Muscle of leg (tissue), 11 donors: Measurements from ENCODE around the gene ANKRD11. TPM values are rescaled to one million over a fixed set of nuclear protein-coding genes. Genes with fewer than 3 reads are reported as not detected.
"Not testable (repeated sequence)": the region's sequence is repeated elsewhere in the genome, so short reads cannot be mapped to it uniquely, and the experiment has no call there.

Experiments used
- DNase-seq: peaks from one replicate; pipeline ENCODE4 v3.0.0; 2013
- H3K27ac ChIP-seq: one replicate; pipeline ENCODE4 v1.5.1; 2013; ENCODE audit warnings: mild to moderate bottlenecking, low read length, control low read depth
- H3K27me3 ChIP-seq: one replicate; pipeline ENCODE4 v1.6.1; 2013; ENCODE audit warnings: low read length; ENCODE audit not compliant: control insufficient read depth, insufficient read depth
- H3K36me3 ChIP-seq: one replicate; pipeline ENCODE4 v1.6.1; 2013; ENCODE audit warnings: low read length; ENCODE audit not compliant: control insufficient read depth, insufficient read depth
- H3K4me1 ChIP-seq: one replicate; pipeline ENCODE4 v1.6.1; 2013; ENCODE audit warnings: low read length; ENCODE audit not compliant: control insufficient read depth, insufficient read depth
- H3K4me3 ChIP-seq: one replicate; pipeline ENCODE4 v1.5.1; 2013; ENCODE audit warnings: low read length, control low read depth
- H3K9me3 ChIP-seq: replicated peaks from 2 replicates; pipeline ENCODE4 v1.6.1; 2013; ENCODE audit warnings: low read depth, low read length; ENCODE audit not compliant: control insufficient read depth
- WGBS: methylation state at CpG from one replicate; pipeline ENCODE4 v1.1.5; 2013; ENCODE audit warnings: missing lambda C conversion rate; ENCODE audit not compliant: insufficient coverage; 5-methylcytosine and 5-hydroxymethylcytosine counted together
- polyA plus RNA-seq, 8 donors: library from polyadenylated mRNA; unstranded; fragments of 120-200 nt; gene quantifications; one replicate each; pipeline versions ENCODE4 v1.2.1 to v1.2.3, GENCODE V29; 2013; ENCODE audit warnings: inconsistent platforms in 1 of 8, low replicate concordance in 1 of 8; ENCODE audit not compliant: insufficient read length in 8 of 8, insufficient read depth in 1 of 8
- total RNA-seq: library from RNA; stranded (reverse); fragments of 120-200 nt; gene quantifications from one replicate; pipeline ENCODE4 v1.2.4, GENCODE V29; 2013

ANKRD11 gene
- total and polyA plus RNA-seq, 9 donors, result 34.0 to 79.8 (median 63.6) TPM

DNA sequence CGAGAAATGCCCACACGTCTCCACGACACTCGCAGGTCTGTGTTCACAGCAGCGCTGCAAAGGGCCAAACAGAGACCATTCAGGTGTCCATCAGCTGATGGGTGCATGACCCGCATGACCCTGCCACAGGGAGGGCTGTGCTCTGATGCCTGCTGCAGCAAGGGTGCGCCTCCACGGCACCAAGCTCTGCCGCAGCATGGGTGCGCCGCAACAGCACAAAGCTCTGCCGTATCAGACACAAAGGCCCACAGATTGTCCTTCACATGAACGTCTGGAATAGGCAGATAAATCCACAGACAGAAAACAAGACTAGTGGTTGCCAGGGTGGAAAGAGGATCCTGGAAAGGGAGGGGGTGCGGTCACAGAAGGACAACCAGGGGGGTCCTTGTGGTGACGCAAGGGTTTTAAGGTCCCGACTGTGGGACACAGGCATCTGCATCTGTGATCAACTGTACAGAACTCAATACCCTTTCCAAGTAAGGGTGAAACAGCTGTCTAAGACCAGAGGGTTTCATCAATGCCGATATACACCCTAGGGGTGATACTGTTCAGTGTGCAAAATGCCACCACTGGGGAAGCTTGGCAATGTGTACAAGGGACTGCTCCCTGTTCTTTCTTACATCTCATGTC, 121.0 kb downstream of the ANKRD11 start:
- Histone ChIP-seq H3K36me3 (peaks cover 20% of the 10 kb centered on the region), H3K9me3 (no peaks in the 10 kb centered on the region), H3K4me3 (no peak overlapping the region), H3K27me3 (no peaks in the 10 kb centered on the region), H3K27ac (peak overlapping the region; percentile 55), H3K4me1 (peaks cover 77% of the 10 kb centered on the region)
- WGBS, result 97% methylated on average over 11 of the region's 17 CpGs
- DNase-seq, result no peak

DNA sequence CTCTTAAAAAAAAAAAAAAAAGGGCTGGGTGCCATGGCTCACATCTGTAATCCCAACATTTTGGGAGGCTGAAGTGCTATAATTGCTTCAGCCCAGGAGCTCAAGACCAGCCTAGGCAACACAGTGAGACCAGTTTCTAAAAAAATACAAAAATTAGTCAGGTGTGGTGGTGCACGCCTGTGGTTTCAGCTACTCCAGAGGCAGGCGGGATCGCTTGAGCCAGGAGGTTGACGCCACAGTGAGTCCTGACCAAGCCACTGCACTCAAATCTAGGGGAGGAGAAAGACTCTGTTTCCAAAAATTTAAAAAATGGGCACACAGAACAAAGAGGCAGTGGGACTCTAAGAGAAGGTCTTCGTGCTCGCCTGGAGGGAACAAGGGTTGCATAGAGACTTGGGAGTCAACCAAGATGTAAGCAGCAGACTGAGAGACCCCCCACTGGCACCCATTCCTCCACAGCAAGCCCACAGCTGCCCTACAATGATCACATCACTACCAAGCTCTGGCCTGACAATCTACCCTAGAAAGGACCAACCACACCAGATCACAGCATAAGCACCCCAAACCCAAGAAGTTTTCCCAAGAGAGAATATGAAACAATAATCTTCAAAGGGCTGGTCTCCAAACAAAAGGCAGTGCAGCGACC, 121.6 kb downstream of the ANKRD11 start:
- peak overlapping the region; percentile 55 for H3K27ac ChIP-seq
- peaks cover 20% of the 10 kb centered on the region for H3K36me3 ChIP-seq
- H3K4me1 ChIP-seq, result peaks cover 79% of the 10 kb centered on the region
- DNase-seq, result peak; percentile 44
- no peak overlapping the region for H3K4me3 ChIP-seq
- H3K27me3 ChIP-seq, result no peaks in the 10 kb centered on the region
- no peaks in the 10 kb centered on the region for H3K9me3 ChIP-seq
- WGBS, result 88% methylated on average over 6 of the region's 7 CpGs

DNA sequence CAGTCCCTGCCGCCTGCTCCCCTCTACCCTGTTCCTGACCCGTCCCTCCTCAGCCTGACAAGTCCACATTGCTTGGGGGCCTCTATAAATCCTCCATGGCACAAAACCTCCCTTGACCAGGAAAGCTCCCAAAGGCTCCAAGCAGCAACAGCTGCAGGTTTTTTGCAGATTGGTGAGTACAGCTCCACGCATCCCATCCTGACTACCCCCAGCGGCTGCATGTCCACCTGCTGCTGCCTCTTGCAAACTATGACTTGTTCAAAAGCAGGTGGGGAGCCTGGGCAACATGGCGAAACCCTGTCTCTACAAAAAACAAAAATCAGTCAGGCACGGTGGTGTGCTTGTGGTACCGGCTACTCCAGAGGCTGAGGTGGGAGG, 122.8 kb downstream of the ANKRD11 start:
- Histone ChIP-seq H3K27me3 (no peaks in the 10 kb centered on the region), H3K9me3 (no peaks in the 10 kb centered on the region), H3K27ac (peak overlapping the region; percentile 65), H3K4me1 (peaks cover 71% of the 10 kb centered on the region), H3K36me3 (peaks cover 17% of the 10 kb centered on the region), H3K4me3 (no peak overlapping the region)
- peak; percentile 56 for DNase-seq
- WGBS, result 93% methylated on average over 2 of the region's 7 CpGs

DNA sequence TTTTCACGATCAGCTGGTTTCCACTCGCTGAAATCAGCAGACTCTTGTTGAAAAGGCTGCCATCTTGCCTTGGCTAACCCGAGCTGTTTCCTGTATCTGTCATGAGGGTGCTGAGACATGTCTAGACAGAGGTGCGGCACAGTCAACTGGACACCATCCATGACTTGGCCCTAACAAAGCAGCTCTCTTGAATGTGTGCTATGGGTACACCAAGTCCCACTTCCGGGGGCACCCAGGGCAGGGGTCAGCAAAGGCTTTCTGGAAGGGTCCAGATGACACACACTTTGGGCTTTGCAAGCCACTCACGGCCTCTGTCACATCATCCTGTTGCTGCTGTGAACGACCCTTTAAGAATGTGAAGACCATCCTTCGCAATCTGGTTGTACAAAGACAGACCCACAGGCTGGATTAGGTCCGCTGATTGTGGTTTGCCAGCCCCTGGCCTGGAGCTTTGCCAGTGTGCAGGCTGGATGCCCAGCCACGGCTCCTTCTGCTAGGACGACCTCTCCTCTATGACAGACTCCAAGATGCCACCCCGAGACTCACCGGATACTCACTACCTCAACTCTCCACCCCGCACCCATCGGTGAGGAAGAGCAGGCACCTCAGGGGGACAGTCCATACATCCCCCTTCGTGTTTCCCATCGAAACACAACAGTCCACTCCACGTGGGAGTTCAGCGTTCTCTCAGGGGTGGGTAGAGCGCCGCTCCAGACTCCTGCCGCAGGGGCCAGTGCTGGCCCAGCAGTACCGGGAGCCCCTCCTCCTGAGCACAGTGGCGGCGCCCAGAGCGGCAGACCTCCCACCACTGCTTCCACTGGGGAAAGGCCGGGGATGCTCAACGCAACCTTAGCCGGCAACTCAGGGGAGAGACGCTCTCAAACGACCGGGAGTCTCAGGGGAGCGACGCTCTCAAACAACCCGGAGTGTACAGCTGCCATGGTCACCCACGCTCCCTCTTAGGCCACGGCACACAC, 123.5 kb downstream of the ANKRD11 start:
- Histone ChIP-seq H3K27me3 (no peaks in the 10 kb centered on the region), H3K9me3 (no peaks in the 10 kb centered on the region), H3K4me1 (peaks cover 70% of the 10 kb centered on the region), H3K36me3 (peaks cover 13% of the 10 kb centered on the region), H3K27ac (peak overlapping the region; percentile 65), H3K4me3 (no peak overlapping the region)
- no peak for DNase-seq
- WGBS, result 82% methylated on average over 35 of the region's 37 CpGs

DNA sequence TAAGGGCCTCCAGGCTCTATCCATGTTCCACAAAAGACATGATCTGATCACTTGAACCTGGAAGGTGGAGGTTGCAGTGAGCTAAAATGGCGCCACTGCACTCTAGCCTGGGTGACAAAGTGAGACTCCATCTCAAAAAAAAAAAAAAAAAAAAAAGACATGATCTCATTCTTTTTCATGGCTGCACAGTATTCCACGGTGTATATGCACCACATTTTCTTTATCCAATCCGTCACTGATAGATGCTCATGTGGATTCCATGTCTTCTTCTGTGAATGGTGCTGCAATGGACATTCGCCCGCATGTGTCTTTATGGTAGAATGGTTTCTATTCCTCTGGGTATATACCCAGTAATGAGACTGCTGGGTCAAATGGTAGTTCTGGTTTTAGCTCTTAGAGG, 124.4 kb downstream of the ANKRD11 start:
- H3K36me3 ChIP-seq, result peaks cover 5% of the 10 kb centered on the region
- peaks cover 69% of the 10 kb centered on the region for H3K4me1 ChIP-seq
- 100% methylated on average over 3 of the region's 5 CpGs for WGBS

DNA sequence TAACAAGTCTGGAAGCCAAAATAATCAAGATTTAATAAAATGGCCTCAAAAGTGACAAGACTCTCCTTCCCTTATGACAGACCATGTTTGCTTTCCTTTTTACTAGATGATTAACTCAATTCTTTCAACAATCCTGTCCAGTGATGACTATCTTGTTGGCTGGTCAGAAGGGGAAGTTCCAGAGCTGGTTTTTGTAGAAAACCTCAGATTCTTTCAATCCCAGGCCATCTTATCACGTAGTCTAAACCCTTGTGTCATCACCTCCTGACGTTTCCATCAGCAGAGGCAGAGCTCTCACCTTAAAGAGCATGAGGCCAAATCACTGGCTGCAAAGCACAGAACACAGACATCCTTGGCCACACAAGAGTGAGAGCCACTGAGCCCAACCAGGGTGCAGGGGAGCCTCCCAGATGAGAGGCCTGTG, 125.3 kb downstream of the ANKRD11 start:
- Histone ChIP-seq H3K36me3 (no peaks in the 10 kb centered on the region), H3K4me3 (no peak overlapping the region), H3K9me3 (no peaks in the 10 kb centered on the region), H3K27ac (no peak overlapping the region), H3K27me3 (no peaks in the 10 kb centered on the region), H3K4me1 (peaks cover 65% of the 10 kb centered on the region)
- WGBS, result 70% methylated on average over 2 of the region's 2 CpGs
- DNase-seq, result no peak

More for the DNA sequence above, 124.4 kb downstream of the ANKRD11 start:
- H3K9me3 ChIP-seq, result no peaks in the 10 kb centered on the region
- H3K27ac ChIP-seq, result no peak overlapping the region
- no peak for DNase-seq
- no peaks in the 10 kb centered on the region for H3K27me3 ChIP-seq
- H3K4me3 ChIP-seq, result no peak overlapping the region

DNA sequence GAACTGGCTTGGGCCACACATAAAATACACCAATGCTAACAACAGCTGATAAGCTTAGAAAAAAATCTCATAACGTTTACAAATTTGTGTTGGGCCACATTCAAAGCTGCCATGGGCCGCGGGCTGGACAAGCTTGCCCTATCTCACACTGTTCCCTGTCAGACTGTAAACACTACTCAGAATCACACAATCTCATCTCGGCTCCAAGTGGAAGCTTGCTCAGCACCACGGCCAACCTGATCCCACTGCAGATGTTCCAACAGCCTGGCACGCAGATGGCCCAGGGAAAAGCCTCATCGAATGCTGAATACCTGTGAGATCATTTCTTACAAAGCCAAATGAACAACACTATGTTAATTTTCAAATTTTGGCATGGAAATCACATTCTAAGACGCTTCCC, 125.8 kb downstream of the ANKRD11 start:
- H3K4me1 ChIP-seq, result peaks cover 63% of the 10 kb centered on the region
- H3K9me3 ChIP-seq, result no peaks in the 10 kb centered on the region
- 59% methylated on average over 5 of the region's 8 CpGs for WGBS
- no peak for DNase-seq
- H3K27ac ChIP-seq, result no peak overlapping the region
- H3K36me3 ChIP-seq, result no peaks in the 10 kb centered on the region
- H3K4me3 ChIP-seq, result no peak overlapping the region
- no peaks in the 10 kb centered on the region for H3K27me3 ChIP-seq

DNA sequence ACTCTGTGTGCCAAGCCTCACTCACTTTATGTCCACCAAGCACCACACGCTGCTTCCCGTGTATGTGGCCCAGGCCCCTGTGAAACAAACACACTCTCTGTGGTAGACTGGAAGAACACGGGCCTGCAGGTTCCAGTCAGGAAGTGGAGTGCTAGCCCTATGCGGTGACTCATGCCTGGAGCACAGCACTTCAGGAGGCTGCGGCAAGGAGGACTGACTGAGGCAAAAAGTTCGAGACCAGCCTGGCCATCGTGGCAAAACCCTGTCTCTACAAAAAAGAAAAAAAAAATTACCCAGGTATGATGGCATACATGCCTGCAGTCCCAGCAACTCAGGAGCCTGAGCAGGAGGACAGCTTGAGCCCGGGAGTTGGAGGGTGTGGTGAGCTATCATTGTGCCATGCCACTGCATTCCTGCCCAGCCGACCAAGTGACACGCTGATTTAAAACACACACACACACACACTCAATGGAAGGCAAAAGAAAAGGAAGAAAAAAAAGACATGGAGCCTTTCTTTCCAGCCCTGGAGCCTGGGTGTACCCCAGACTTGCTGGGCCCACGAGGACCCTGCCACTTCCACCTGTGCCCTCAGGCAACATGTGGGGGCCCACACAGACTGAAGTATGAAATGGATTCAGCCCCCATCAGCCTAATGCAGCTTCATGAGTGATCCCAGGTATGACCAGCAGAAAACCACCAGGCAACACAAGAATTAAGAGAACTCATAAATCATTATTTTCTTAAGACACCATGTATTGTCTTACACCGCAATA, 126.6 kb downstream of the ANKRD11 start:
- Histone ChIP-seq H3K36me3 (no peaks in the 10 kb centered on the region), H3K4me3 (no peak overlapping the region), H3K9me3 (no peaks in the 10 kb centered on the region), H3K27ac (no peak overlapping the region), H3K27me3 (no peaks in the 10 kb centered on the region), H3K4me1 (peaks cover 62% of the 10 kb centered on the region)
- peak; percentile 38 for DNase-seq
- 39% methylated on average over 3 of the region's 12 CpGs for WGBS

DNA sequence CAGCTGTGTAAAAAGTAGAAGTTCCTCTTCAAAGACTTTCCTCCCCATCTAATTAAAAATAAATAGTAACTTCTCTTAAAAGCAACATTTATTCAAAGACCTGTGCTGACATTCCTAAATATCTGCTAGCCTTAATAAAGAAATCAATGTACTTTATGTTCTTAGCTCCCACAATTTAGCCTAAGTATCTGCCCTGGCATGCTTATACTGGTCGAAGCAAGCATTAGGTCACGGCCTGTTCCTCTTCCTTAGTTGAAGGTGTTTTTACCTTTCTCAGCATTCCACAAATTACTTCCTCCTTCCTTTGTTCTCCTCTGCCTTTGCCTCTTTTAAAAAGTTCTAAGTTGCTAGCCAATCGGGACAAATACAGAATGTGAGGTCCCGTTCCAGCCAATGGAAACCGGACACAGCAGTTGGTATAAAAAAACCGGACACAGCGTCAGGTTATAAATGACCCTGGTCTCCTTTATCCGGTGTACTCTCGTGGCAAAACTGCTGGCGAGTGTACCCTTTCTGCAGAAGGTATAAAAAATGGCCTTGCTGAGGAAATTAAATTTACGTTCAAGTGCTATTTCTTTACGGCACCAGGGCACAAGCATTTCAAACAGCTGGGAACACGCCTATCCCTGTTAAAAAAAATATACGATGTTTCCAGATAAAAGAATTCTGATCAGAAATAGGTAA, 127.7 kb downstream of the ANKRD11 start:
- WGBS, result 53% methylated on average over 3 of the region's 14 CpGs
- H3K4me1 ChIP-seq, result peaks cover 64% of the 10 kb centered on the region
- H3K27ac ChIP-seq, H3K4me3 ChIP-seq, H3K27me3 ChIP-seq, DNase-seq, H3K9me3 ChIP-seq, H3K36me3 ChIP-seq: not testable (repeated sequence)
